WTC11 (cell line): ENCODE measurements around the gene GCK. TPM values are rescaled to one million over a fixed set of nuclear protein-coding genes. Genes with fewer than 3 reads are reported as not detected.

Experiments
- ATAC-seq: fragments of 200-7000 bp; cut with Tn5 transposase; 2 replicates; pipeline ENCODE4 v1.10.0; 2021; ENCODE audit warnings: mild to moderate bottlenecking, moderate library complexity
- CTCF ChIA-PET: fragments of 300-600 bp; sonication (Branson Sonifier 250); formaldehyde crosslinking; loops from one replicate; lab custom pipeline; 2021; ENCODE audit warnings: antibody characterized with exemption; lab: Charles Lee
- POLR2A ChIA-PET: fragments of 350-600 bp; sonication (Branson Sonifier 250); formaldehyde crosslinking; loops from one replicate; lab custom pipeline; 2021; ENCODE audit warnings: antibody characterized with exemption; lab: Charles Lee
- DNase-seq: peaks from one replicate; pipeline ENCODE4 v3.0.0; 2021; ENCODE audit warnings: low spot score
- H3K27ac Mint-ChIP-seq: 2 replicates; pipeline ENCODE4 v1.8.0; 2021; ENCODE audit warnings: mixed read lengths
- H3K27me3 Mint-ChIP-seq: 2 replicates; pipeline ENCODE4 v1.8.0; 2021; ENCODE audit warnings: low read depth, mild to moderate bottlenecking, moderate library complexity, mixed read lengths
- H3K36me3 Mint-ChIP-seq: 2 replicates; pipeline ENCODE4 v1.8.0; 2021; ENCODE audit warnings: mixed read lengths
- H3K4me1 Mint-ChIP-seq: 2 replicates; pipeline ENCODE4 v1.8.0; 2022; ENCODE audit warnings: mixed read lengths
- H3K4me3 Mint-ChIP-seq: 2 replicates; pipeline ENCODE4 v1.8.0; 2021; ENCODE audit warnings: mild to moderate bottlenecking, moderate library complexity, mixed read lengths
- H3K9me3 Mint-ChIP-seq: 2 replicates; pipeline ENCODE4 v1.8.0; 2021; ENCODE audit warnings: mixed read lengths
- ATF1 ChIP-seq: sonication (generic); formaldehyde crosslinking; IDR thresholded peaks from 2 replicates; pipeline ENCODE4 v1.8.1; 2023; ENCODE audit warnings: mild to moderate bottlenecking, moderate library complexity, missing genetic modification reagents
- FOXJ3 ChIP-seq: sonication (generic); formaldehyde crosslinking; IDR thresholded peaks from 2 replicates; pipeline ENCODE4 v1.9.0; 2021; ENCODE audit warnings: missing genetic modification reagents, mild to moderate bottlenecking, borderline replicate concordance
- GRHL2 ChIP-seq: fragments of 250-450 bp; sonication (Bioruptor Pico); IDR thresholded peaks from 2 replicates; pipeline ENCODE4 v1.8.0; 2022; ENCODE audit warnings: mild to moderate bottlenecking, moderate library complexity; ENCODE audit not compliant: insufficient replicate concordance, severe bottlenecking
- MAX ChIP-seq: sonication (generic); formaldehyde crosslinking; IDR thresholded peaks from 2 replicates; pipeline ENCODE4 v1.8.0; 2022; ENCODE audit warnings: mild to moderate bottlenecking, missing genetic modification reagents
- MLX ChIP-seq: sonication (generic); formaldehyde crosslinking; IDR thresholded peaks from 2 replicates; pipeline ENCODE4 v1.8.1; 2023; ENCODE audit warnings: mild to moderate bottlenecking, missing genetic modification reagents, moderate library complexity
- MYBL2 ChIP-seq: sonication (generic); formaldehyde crosslinking; IDR thresholded peaks from 2 replicates; pipeline ENCODE4 v1.8.1; 2023; ENCODE audit warnings: mild to moderate bottlenecking, moderate library complexity, missing genetic modification reagents
- OVOL2 ChIP-seq: fragments of 250-450 bp; sonication (Bioruptor Pico); IDR thresholded peaks from 2 replicates; pipeline ENCODE4 v1.9.0; 2021; ENCODE audit warnings: mild to moderate bottlenecking, borderline replicate concordance
- STAT6 ChIP-seq: sonication (generic); formaldehyde crosslinking; conservative IDR thresholded peaks from 2 replicates; pipeline ENCODE4 v1.8.1; 2023; ENCODE audit warnings: mild to moderate bottlenecking, low read depth, missing genetic modification reagents, moderate library complexity
- ZNF121 ChIP-seq: sonication (generic); formaldehyde crosslinking; IDR thresholded peaks from 2 replicates; pipeline ENCODE4 v1.8.0; 2023; ENCODE audit warnings: missing genetic modification reagents
- ZNF396 ChIP-seq: fragments of 250-450 bp; sonication (Bioruptor Pico); IDR thresholded peaks from 2 replicates; pipeline ENCODE4 v1.8.0; 2021; ENCODE audit warnings: mild to moderate bottlenecking, moderate library complexity, borderline replicate concordance
- ZNF423 ChIP-seq: fragments of 250-450 bp; sonication (Bioruptor Pico); IDR thresholded peaks from 2 replicates; pipeline ENCODE4 v2.1.2; 2022; ENCODE audit warnings: mild to moderate bottlenecking, moderate library complexity
- total RNA-seq: library from RNA; stranded (reverse); gene quantifications from 3 replicates; pipeline ENCODE4 v1.2.3, GENCODE V29; 2021
- TF ChIP-seq, protein P1 (sequence below): sonication (generic); formaldehyde crosslinking; IDR thresholded peaks from 2 replicates; pipeline ENCODE4 v1.8.0; 2023; ENCODE audit warnings: missing genetic modification reagents, mild to moderate bottlenecking, borderline replicate concordance
- TF ChIP-seq, protein P2 (sequence below): sonication (generic); formaldehyde crosslinking; IDR thresholded peaks from 2 replicates; pipeline ENCODE4 v1.8.0; 2023; ENCODE audit warnings: mild to moderate bottlenecking, missing genetic modification reagents
- TF ChIP-seq, protein P3 (sequence below): fragments of 250-450 bp; sonication (Bioruptor Pico); IDR thresholded peaks from 2 replicates; pipeline ENCODE4 v2.1.2; 2022; ENCODE audit warnings: mild to moderate bottlenecking, moderate library complexity

The GCK gene
- total RNA-seq, 1 experiment from 2014 or later = 3.3 TPM

GRCh38 chr7:44231088-44231487 is 41.8 kb upstream of the GCK start (continued):
- TF ChIP-seq STAT6 (CRISPR knock-in tag) (no peak), MYBL2 (no peak), MAX (CRISPR knock-in tag) (no peak)

GRCh38 chr7:44230286-44230685 is 41.0 kb upstream of the GCK start:
- Mint-ChIP-seq H3K4me3 (no peak overlapping the region), H3K9me3 (no peaks in the 10 kb centered on the region), H3K4me1 (no peaks in the 10 kb centered on the region), H3K27ac (no peak overlapping the region), H3K27me3 (no peaks in the 10 kb centered on the region)
- DNase-seq = no peak
- TF ChIP-seq GRHL2 (no peak), OVOL2 (CRISPR knock-in tag) (no peak), ATF1 (CRISPR knock-in tag) (no peak), FOXJ3 (CRISPR knock-in tag) (no peak), ZNF121 (CRISPR knock-in tag) (no peak), MLX (no peak), ZNF396 (CRISPR knock-in tag) (no peak), ZNF423 (CRISPR knock-in tag) (no peak)
- TF ChIP-seq, protein P1, sequence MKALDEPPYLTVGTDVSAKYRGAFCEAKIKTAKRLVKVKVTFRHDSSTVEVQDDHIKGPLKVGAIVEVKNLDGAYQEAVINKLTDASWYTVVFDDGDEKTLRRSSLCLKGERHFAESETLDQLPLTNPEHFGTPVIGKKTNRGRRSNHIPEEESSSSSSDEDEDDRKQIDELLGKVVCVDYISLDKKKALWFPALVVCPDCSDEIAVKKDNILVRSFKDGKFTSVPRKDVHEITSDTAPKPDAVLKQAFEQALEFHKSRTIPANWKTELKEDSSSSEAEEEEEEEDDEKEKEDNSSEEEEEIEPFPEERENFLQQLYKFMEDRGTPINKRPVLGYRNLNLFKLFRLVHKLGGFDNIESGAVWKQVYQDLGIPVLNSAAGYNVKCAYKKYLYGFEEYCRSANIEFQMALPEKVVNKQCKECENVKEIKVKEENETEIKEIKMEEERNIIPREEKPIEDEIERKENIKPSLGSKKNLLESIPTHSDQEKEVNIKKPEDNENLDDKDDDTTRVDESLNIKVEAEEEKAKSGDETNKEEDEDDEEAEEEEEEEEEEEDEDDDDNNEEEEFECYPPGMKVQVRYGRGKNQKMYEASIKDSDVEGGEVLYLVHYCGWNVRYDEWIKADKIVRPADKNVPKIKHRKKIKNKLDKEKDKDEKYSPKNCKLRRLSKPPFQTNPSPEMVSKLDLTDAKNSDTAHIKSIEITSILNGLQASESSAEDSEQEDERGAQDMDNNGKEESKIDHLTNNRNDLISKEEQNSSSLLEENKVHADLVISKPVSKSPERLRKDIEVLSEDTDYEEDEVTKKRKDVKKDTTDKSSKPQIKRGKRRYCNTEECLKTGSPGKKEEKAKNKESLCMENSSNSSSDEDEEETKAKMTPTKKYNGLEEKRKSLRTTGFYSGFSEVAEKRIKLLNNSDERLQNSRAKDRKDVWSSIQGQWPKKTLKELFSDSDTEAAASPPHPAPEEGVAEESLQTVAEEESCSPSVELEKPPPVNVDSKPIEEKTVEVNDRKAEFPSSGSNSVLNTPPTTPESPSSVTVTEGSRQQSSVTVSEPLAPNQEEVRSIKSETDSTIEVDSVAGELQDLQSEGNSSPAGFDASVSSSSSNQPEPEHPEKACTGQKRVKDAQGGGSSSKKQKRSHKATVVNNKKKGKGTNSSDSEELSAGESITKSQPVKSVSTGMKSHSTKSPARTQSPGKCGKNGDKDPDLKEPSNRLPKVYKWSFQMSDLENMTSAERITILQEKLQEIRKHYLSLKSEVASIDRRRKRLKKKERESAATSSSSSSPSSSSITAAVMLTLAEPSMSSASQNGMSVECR = no peak
- TF ChIP-seq, protein P2, sequence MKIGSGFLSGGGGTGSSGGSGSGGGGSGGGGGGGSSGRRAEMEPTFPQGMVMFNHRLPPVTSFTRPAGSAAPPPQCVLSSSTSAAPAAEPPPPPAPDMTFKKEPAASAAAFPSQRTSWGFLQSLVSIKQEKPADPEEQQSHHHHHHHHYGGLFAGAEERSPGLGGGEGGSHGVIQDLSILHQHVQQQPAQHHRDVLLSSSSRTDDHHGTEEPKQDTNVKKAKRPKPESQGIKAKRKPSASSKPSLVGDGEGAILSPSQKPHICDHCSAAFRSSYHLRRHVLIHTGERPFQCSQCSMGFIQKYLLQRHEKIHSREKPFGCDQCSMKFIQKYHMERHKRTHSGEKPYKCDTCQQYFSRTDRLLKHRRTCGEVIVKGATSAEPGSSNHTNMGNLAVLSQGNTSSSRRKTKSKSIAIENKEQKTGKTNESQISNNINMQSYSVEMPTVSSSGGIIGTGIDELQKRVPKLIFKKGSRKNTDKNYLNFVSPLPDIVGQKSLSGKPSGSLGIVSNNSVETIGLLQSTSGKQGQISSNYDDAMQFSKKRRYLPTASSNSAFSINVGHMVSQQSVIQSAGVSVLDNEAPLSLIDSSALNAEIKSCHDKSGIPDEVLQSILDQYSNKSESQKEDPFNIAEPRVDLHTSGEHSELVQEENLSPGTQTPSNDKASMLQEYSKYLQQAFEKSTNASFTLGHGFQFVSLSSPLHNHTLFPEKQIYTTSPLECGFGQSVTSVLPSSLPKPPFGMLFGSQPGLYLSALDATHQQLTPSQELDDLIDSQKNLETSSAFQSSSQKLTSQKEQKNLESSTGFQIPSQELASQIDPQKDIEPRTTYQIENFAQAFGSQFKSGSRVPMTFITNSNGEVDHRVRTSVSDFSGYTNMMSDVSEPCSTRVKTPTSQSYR = no peak
- TF ChIP-seq, protein P3, sequence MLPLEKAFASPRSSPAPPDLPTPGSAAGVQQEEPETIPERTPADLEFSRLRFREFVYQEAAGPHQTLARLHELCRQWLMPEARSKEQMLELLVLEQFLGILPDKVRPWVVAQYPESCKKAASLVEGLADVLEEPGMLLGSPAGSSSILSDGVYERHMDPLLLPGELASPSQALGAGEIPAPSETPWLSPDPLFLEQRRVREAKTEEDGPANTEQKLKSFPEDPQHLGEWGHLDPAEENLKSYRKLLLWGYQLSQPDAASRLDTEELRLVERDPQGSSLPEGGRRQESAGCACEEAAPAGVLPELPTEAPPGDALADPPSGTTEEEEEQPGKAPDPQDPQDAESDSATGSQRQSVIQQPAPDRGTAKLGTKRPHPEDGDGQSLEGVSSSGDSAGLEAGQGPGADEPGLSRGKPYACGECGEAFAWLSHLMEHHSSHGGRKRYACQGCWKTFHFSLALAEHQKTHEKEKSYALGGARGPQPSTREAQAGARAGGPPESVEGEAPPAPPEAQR = no peak
- TF ChIP-seq, all 79 proteins: peak for 0
- POLR2A ChIA-PET = no interaction called here
- ATAC-seq = no peak
- CTCF ChIA-PET = interaction anchor here (1.0 to 1.2 kb wide), 2 partner anchors 9 to 12 kb away, joined by 3 to 6 read pairs; no protein-coding TSS in a partner anchor
- H3K36me3 Mint-ChIP-seq = no peaks in the 10 kb centered on the region
